Embryonic facial prominence (tissue), 1 donor: ENCODE results near the gene AFDN.

Experiments
- DNase-seq: peaks from one replicate; pipeline ENCODE4 v3.0.0-alpha.2; 2016; ENCODE audit errors: extremely low spot score

The AFDN gene

DNA sequence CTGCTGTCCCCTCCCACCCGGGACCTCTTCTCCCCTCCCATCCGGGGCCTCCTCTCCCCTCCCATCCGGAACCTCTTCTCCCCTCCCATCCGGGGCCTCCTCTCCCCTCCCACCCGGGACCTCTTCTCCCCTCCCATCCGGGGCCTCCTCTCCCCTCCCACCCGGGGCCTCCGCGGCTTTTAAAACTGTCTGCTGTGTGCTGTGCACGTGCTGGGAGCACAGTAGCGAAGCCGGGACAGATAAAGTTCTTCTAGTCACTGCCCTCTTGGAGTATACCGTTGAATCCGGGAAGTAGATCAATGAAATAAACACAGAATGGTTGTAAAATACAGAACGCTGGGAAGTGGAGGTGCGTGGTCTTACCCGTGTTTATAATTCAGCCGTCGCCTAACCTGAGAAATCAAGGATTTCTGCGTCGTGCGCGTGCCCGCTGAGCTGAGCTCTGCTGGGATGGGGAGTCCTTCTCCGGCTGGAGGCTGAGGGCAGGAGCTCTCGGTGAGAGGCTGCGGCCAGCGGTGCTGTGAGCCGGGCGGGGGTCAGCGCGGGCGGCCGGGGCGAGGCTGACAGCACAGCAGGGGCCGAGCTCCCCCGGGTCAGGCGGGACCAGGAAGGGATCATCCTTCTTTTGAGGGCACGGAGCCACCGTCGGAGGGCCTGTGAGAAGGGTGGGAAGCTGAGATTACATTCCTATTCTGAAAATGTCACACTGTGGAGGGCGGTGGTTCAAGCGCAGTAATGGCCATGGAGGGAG lies 151.2 kb downstream of the AFDN start:
- DNase-seq, result no peak

DNA sequence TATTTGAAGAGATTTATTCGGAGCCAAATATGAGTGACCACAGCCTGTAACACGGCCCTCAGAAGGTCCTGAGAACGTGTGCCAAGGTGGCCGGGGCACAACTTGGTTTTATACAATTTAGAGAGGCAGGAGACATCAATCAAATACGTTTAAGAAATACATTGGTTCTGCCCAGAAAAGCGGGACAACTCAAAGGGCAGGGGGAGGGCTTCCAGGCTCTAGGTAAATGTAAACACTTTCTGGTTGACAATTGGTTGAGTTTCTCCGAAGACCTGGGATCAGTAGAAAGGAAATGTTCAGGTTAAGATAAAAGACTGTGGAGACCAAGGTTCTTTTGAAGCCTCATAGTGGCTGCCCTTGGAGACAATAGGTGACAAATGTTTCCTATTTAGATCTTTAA lies 151.9 kb downstream of the AFDN start:
- no peak for DNase-seq

DNA sequence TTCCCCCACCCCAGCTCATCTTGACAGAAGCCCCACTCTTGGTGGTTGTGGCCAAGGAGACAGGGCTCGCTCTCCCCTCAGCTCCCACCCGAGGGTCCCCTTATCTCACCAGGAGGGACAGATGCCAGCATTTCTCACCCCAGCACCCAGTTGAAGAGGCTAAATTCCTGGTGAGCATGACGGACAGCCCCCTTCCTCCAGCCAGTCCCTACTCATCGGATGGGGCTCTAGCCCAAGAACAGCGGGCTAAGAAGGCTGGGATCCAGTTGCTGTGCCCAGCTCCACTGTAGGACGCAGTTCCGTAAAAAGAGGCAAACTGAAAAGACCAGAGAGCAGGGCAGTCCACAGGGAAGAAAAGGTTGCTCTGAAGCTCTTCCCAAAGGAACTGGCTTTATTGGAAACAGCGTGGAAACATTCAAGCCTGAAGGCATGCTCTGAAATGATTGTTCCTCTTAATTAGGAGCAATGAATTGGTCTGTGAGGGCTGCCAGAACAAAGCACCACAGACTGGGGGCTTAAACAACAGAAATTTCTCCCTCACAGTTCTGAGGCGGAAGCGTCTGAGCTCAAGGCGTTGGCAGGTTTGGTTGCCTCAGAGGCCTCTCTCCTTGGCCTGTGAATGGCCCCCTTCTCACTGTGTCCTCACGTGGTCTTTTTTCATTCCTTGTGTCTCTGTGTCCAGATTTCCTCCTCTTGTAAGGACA lies 152.9 kb downstream of the AFDN start:
- no peak for DNase-seq

DNA sequence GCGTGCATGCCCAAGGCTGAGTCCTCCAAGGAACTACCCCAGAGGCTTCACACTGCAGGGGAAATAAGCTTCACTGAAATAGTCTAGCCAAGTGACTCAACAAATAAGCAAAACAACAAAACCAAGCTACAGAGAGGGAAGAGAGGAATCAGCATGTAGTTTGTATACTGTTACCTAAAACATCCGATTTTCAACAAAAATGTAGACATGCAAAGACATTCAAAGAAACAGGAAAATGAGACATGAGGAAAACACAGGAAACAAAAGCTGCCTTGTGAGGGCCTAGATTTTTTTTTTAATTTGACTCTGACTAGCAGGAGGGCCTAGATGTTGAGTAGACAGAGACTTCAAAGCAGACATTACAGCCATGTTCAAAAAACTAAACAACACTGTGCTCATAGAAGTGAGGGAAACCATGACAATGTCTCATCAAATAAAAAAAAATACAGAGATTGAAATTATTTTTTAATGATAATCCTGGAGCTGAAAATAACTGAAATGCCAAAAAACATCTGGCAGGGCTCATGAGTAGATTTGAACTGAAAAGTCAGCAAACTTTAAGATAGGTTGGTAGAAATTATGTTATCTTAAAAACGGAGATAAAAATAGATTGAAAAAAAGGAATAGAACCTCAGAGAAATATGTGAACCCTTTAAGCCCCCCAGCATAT lies 154.3 kb downstream of the AFDN start:
- DNase-seq, result no peak

DNA sequence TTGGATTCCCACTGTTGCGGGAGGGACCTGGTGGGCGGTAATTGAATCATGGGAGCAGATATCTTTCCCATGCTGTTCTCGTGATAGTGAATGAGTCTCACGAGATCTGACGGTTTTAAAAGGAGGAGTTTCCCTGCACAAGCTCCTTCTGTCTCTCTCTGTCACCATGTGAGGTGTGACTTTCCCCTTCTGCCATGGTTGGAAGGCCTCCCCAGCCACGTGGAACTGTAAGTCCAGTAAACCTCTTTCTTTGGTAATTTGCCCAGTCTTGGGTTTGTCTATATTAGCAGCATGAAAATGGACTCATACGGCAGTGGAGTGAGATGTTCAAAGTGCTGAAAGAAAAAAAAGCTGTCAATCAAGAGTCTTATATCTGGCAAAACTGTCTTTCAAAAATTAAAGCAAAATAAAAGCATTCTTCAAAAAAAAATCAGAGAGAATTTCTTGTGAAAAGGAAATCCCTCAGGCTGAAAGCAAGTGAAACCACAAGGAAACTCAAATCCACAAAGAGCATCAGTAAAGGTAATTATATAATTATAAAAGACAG lies 155.3 kb downstream of the AFDN start:
- DNase-seq, result no peak

DNA sequence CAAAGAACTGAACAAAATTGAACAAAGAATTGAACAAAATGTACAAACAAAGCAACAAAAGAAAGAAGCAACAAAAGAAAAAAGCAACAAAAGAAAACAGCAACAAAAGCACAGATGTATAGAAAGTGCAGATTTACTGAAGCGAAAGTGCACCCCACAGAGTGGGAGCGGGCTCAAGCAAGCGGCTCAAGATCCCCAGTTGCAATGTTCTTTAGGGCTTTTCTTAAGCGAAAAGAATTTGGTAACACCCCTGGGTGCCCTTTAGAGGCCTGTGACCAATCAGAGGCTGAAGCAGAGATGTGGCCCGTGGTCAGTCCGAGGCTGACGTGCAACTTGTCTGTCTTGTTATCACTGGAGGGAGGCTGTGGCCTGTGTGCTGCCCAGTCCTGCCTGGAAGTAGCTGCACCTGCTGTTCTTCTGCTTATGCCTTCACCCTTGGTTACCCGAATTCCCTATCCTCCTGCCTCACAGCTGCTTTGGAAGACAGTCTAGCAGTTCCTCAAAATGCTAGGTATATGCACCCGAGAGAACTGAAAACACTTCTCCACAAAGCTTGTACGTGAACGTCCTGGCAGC lies 157.5 kb downstream of the AFDN start:
- DNase-seq, result no peak

DNA sequence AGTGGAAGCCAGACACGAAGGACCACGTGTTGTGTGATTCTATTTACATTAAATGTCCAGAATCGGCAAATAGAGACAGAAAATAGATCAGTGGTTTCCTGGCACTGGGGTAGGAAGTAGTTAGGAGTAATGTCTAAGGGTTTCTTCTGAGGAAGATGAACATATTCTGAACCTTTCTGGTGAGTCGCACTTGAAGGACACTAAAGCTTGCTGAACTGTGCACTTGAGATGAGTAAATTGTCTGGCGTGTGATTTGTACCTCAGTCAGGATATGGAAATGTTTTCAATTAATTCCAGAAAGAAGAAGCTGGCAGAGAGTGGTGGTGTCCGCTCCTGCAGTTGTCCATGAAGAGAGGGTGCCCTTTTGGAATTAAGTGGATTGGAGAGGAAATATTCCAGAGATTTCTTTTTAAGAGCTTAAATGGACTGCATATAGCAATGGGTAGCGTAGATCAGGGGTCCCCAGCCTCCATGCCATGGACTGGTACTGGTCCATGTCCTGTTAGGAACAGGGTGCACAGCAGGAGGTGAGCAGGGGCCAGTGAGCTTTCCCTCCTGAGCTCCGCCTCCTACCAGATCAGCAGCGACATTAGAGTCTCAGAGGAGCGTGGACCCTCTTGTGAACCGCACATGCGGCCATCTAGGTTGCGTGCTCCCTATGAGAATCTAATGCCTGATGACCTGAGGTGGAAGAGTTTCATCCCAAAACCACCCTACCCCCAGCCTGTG lies 158.3 kb downstream of the AFDN start:
- no peak for DNase-seq

DNA sequence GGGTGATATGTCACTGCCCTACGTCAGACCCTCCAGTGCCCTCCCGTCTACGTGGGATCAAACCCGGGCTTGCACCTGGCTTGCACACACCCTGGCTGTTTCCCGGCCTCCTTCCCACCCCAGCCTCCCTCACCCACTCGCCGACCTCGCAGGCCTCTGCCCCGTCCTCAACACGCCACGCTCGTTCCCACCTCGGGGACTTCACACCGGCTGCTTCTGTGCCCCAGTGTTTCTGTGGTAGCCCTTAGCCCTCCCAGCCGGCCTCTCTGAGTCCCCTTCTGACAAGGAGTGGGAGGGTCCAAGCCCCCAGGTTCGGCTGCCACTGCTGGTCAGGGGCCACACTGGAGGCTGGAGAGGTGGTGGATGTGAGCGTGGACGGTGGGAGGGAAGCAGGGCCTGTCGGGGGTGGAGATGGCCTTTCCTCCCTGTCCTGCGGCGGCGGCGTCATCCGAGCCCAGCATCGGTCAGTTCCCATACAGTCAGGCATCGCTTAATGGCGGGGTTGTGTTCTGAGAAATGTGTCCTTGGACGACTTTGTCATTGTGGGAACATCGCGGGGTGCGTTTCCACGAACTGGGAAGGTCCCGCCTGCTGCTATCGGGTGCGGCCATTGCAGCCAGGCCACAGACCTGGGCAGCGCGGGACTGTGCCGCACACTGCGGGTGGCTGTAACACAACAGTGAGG lies 159.3 kb downstream of the AFDN start:
- no peak for DNase-seq

DNA sequence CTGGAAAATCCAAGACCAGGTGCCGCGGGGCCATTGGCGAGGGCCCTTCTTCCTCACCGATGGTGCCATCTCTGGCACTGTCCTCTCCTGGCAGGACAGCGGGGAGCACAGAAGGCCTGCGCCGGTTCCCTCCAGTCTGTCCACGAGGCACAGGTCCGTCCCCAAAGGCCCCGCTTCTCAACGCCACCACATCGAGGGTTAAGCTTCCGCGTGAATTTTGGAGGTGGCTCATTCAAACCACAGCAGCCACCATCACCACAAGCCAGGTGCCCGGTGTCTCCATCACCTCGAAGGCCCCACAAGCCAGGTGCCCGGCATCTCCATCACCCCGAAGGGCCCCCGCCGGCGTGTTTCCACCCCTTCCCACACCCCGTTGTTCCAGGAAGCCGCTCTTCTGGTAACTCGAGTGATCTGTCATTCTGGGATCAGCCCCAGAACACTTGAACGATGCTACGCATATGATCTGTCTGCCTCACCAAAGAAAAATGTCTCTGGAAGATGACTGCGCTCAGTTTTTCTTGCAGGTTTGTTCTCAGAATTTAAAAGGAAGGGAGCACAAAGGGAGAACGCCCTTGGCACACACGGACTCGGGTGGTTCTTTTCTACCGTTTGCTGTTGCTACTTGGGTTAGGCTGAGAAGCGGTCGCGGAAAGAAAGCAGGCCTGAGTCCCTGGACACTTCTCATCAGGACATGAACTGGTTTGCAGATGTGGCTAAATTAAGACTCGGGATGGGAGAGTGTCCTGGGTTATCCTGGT lies 160.9 kb downstream of the AFDN start:
- DNase-seq, result no peak

DNA sequence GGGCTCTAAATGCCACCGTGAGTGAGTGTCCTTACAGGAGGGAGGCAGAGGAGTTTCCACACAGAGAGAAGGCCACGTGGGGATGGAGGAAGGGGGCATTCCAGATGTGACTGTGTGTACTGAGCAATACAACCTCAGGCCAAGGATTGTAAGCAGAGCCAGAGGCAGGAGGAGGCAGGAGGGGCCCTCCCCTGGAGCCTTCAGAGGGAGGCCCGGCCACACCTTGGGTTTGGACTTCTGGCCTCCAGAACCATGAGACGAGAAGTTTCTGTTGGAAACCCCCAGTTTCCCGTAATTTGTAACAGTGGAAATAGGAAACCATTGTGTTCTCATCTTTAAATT lies 161.4 kb downstream of the AFDN start:
- no peak for DNase-seq

DNA sequence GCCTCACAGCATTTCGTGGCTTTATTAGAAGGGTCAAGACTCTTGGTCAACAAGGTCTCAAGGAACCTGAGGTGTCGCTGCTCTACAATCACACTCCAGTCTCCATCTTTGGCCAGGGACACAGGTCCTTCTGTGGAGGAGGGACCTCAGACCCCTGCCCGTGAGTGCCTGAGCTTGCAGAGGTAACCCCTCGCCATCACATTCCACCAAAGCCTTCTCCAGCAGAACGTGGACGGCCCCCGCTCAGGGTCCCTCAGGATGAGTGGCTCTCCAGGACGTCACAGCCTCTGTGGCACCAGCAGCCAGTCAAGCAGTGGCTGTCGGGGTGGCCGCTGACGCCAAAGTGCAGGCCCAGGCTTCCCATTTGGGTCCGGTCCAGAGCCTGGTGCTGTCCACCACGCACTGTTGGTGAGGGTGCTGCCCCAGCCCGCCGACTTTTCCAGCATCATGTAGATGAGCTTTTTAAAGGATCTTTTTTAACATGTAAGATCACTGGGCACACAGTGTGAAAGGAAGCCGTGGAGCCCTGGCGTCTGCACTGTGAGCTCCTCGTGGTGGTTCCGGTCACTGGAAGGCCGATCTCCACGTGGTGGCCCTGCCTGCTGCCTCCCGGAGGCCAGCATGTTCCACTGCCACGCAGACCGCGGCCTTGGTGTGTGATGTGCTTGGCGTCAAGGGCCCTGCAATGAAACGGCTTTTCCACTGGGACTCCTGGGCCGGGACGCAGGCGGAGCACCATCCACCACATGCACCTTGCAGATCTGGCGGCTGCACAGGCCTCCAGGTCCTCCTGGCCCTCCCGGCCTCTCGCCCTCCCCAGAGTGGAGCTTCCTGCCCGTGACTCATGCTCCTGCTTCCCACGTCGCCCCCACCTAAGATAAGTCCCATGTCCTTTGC lies 162.5 kb downstream of the AFDN start:
- DNase-seq, result no peak

DNA sequence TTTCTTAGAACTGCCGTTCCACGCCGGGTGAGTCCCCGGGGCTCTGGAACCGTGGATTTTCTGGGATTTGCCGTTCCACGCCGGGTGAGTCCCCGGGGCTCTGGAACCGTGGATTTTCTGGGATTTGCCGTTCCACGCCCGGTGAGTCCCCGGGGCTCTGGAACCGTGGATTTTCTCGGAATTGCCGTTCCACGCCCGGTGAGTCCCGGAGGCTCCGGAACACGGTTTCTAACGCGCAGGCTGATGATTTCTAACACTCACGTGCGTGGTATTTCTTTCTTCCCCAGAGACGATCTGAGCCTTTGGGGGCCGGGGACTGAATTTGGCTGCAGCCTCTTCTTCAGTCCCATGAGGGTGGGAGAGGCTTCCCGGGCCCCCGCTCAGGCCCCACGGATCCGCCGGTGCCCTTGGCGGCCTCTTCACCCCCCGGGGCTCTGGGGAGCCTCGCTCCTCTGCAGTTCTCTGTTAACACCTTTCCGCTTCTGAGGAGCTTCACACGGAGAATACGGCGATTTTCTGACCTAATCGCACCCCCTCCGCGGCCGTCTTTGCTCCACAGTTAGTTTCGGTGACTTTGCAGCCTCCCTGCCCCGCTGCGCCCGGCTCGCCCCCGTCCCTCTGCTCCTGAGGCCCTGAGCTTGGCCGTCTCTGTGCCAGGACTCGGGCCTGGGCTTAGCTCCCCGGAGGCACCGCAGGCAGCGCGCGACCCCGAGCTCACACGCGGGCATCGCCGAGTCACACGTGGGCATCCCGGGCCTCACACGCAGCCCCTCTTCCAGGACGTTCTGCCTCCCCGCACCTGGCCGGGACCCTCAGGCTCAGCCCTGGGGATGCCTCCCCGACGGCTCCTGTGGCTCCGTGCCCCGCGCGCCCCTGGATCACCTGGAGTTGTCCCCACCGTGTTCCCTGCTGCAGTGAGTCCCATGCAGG lies 163.6 kb downstream of the AFDN start:
- no peak for DNase-seq

DNA sequence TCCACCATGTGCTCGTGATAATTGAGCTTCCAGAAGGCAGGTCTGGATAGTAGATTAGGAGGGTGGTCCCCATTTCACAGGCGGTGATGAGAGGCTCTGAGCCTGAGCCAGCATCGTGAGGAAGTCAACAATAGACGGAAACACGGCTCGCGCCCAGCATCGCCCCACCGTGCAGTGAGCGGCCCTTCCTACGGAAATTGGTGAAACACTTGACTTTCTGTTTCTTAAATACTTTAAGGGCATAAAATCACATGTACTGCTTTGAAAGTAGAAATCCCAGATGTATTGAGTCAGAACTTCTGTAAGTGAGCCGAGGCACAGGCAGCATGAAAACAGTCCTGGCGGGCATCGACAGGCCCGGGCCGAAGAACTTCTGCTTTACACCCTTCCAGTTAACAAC lies 166.5 kb downstream of the AFDN start:
- DNase-seq, result no peak

DNA sequence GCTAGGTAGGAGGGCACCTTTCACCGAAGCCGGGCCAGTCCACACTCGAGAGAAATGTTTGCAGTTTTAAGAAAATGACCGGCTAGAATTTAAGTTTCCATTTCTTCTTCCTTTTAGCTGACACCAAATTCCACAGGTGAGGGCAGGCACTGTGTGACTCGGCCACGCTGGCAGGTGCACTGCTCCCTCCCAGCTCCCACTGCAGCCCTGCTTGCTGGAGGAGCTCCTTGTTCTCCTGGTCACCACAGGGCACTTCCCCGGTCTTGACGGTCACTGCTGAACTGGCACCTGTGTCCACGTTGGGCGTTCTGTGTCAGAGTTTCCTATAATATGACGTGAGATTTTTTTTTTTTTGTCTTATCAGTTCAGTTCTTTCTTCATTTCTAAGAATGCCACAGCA lies 167.1 kb downstream of the AFDN start:
- DNase-seq, result no peak

DNA sequence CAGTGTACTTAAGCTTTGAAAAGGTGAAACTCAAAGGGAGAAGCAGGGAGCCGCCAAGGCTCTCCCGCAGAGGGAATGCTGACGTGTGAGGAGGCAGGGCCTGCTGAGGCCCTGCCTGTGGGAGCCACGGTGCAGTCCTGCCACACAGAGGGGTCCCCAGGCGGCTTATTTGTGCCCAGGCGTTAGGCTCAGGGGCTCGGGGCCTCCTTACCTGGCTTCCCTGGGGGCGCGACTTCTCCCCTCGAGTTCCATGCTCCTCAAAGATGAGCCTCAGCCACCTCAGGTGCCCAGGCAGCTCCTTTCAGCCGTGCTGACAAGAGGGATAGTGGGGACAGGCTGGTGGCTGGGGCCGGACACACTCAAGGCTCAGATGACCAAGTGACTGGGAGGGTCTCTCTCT lies 168.6 kb downstream of the AFDN start:
- no peak for DNase-seq

DNA sequence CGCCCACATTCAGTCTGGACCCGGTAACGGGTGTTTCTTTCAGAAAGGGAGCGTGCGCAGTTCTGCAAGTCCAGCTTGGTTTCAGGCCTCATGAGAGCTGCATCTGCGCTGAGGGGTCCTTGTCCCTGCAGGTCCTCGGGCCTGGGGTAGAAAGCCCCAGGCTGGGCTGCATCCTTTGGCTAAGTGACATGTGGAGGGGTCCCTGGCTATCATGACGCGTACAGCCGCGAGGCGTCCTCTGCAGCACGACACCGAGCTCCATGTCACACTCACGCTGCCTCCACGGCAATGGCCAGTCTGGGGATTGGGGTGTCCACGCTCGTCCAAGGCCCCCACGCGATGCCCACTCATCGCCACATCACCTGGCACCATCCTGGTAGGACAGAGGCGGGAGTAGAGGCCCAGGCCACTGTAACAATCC lies 169.0 kb downstream of the AFDN start:
- DNase-seq, result no peak

DNA sequence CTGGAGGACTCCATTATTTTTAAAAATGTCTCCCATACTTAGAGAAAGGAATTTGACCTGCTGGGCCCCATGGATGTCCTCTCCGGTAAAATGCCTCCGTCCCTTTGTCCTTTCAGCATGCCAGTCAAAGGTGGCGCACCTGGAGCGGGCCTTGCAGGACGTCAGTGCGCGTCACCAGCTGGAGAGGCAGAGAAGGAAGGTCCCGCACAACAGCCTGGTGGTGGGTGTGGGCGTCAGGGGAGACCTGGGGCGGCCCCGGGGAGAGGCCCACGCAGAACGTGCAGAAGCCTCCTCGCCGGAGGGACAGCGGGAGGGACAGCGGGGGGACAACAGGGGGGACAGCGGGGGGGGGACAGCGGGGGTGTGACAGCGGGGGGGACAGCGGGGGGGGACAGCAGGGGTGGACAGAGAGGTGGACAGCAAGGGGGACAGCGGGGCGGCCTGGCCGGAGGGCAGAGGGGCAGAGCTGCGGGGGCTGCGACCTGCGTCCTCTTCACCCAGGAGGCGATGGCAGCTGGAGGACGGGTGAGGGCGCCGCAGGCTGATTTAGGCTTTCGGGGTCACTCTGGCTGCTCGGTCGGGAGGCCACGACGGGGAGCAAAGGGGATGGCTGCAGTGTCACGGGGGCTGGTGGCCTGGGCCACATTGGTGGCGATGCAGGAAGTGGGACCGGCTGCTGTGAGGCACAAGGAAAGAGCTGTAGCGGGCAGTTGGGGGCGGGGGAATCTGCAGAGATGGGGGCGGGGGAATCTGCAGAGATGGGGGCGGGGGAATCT lies 169.9 kb downstream of the AFDN start:
- DNase-seq, result no peak

DNA sequence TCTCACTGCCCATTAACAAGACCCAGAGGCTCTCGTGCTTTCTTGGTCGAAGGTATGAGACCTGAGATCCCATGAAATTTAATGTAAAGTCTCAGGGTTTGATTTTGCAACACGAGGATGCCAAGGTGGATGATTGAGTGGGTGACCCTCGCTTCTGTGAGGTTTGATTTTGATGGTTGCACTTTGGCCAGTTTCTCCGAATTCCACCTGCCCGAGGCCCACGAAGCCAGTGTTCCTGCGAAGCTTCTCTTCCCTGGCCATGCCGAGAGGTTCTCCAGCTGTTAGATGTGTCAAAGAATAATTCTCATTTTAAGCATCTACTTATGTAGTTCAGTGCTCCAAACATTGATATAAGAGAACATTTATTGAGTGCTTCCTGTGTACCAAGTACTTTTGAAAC lies 170.9 kb downstream of the AFDN start, which contains the start of gene KIF25:
Gene KIF25 (plus strand): TSS at position 30 of the 400 bp plus-strand sequence. CDS start 31,915 bp downstream, outside the sequence.
- no peak for DNase-seq
